ENCODE data around the gene FGFBP3.

- TF ChIP-seq, protein P1, sequence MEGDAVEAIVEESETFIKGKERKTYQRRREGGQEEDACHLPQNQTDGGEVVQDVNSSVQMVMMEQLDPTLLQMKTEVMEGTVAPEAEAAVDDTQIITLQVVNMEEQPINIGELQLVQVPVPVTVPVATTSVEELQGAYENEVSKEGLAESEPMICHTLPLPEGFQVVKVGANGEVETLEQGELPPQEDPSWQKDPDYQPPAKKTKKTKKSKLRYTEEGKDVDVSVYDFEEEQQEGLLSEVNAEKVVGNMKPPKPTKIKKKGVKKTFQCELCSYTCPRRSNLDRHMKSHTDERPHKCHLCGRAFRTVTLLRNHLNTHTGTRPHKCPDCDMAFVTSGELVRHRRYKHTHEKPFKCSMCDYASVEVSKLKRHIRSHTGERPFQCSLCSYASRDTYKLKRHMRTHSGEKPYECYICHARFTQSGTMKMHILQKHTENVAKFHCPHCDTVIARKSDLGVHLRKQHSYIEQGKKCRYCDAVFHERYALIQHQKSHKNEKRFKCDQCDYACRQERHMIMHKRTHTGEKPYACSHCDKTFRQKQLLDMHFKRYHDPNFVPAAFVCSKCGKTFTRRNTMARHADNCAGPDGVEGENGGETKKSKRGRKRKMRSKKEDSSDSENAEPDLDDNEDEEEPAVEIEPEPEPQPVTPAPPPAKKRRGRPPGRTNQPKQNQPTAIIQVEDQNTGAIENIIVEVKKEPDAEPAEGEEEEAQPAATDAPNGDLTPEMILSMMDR (IDR thresholded peaks at IDR 0.05; ENCODE audit: low read depth, low read length), result no peak
- no peak for TF ChIP-seq EZH2phosphoT487 (IDR thresholded peaks at IDR 0.05; ENCODE audit: low read depth)
Observed at GRCh38 chr10:91901784-91902677, 7.3 kb downstream of the FGFBP3 start.

Measured in OCI-LY3 (cell line).